A204.1 (cell line): ENCODE measurements around the gene BANF1.

ENCODE experiments used
- FAIRE-seq: peaks from 2 replicates; lab custom pipeline; 2012; peaks lifted over from hg19 to GRCh38; lab: Jason Lieb, UNC

The BANF1 gene

GRCh38 chr11:66039765-66040164 lies 37.5 kb downstream of the BANF1 start:
- FAIRE-seq: no peak

- no peak for FAIRE-seq
Observed at GRCh38 chr11:66042227-66042995, 40.1 kb downstream of the BANF1 start.

DNA sequence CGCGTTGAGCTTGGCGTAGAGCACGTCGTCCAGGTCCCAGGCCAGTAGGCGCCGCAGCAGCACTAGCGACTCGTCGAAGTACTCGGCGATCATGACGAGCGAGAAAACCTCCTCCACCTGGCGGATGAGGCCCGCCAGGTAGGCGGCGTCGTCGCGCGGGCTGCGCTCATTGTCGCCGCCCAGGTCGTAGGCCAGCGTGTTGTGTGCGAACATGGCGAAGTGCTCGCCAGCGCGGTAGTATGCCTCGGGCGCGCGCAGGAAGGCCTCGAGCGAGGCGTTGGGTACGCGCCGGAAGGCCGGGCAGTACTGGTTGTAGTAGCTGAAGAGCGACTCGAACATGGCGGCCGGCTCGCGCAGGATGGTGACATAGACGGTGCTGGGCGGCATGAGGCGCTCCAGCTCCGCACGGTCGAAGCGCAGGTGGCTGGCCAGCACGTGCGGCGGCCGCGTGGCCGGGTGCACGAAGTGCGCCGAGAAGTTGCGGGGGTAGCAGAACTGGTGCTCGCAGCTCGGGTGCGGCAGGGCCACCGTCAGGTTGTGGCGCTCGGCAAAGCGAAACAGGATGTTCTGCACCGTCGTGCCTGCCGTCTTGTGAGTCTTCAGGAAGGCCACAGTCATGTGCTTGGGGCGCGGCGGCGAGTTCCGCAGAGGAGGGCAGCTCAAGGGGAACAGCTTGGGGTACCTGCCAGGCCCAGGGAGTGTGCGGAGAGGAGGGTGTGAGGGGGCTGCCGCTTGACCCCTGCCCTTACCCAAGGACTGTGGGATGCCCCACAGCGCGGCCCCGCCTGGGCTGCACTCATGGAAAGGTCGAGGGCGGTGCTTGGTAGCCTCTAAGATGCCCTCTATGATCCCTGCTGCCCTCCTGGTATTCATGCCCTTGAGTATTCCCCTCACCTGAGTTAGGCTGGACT lies 40.9 kb downstream of the BANF1 start:
- FAIRE-seq: no peak

DNA sequence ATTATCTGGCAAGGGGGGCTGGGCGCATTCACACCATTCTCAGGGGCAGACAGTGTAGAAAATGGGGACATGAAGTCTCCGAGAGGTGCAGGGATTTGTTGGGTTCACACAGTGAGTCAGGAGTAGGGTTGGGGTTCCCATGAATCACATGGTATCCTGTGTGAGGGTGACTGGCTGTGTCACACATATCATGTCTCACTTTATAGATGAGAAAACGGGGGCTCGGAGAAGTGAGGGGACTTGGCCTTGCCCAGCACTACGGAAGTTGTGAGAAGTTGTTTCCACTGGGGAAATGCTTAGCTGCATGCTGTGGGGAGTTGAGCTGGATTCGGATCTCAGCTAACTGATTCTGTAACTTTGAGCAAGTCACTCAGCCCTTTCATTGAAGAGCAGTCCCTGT lies 42.5 kb downstream of the BANF1 start:
- no peak for FAIRE-seq

GRCh38 chr11:66045177-66045639 lies 42.9 kb downstream of the BANF1 start:
- no peak for FAIRE-seq

DNA sequence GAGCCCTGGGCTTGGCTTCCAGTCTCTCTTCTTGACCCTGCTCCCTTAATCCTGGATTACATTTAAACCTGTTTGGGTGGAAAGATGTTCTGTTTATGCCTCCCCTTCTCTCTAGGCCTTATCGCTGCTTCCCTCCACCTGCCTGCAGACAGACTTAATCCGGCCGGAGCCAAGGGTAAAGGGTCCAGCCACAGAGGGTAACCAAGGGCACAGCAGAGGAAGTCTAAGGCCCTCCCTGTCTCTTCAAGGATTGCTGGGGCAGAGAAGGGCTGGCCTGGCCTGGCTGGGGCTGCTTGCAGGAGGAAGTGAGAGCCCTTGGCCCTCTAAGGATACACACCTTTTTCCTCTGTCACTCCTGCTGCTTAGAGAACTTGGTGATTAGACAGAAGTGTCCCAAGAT lies 44.6 kb downstream of the BANF1 start:
- FAIRE-seq: no peak

DNA sequence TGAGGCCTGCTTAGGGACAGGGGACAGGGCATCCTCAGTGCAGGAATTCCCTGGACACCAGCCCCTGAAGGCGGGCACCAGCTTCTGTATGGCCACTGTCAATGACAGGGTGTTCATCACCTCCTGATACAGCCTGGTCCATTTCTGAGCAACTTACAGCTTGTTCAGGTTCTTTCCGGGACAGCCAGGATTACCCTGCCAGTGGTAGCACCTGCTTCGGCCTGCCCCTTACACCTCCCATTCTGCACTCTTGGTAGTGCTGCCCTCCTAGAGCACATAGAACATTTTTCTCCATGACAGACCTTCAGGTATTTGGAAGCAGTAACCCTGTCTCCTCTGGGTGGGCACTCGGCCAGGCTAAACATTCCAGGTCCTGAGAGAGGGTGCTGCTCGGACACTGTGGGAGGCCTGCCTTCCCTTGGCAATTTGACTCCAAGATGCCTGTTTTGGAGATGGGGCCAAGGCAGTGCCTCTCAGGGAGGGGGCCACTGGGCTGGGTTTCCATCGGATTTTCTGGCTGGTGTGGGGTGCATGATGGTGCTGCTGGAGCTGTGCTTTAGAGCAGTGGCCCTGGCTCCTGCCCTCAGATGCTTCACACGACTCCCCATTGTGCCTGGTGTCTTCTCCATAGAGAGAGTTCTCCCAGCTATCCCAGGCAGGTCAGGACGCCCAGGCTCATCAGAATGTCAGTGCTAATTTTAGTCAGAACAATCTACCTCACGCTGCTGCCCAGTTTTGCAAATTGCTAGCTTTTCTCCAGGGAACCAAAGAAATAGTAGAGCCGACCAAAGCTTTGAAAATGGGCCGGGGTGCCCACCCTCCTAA lies 45.5 kb downstream of the BANF1 start:
- FAIRE-seq: no peak

- no peak for FAIRE-seq
Observed at GRCh38 chr11:66048547-66049323, 46.4 kb downstream of the BANF1 start, which contains the start of gene GAL3ST3. TSS of gene GAL3ST3 (minus strand) at chr11:66049161. CDS start at chr11:66045415, 3,746 bp downstream.

DNA sequence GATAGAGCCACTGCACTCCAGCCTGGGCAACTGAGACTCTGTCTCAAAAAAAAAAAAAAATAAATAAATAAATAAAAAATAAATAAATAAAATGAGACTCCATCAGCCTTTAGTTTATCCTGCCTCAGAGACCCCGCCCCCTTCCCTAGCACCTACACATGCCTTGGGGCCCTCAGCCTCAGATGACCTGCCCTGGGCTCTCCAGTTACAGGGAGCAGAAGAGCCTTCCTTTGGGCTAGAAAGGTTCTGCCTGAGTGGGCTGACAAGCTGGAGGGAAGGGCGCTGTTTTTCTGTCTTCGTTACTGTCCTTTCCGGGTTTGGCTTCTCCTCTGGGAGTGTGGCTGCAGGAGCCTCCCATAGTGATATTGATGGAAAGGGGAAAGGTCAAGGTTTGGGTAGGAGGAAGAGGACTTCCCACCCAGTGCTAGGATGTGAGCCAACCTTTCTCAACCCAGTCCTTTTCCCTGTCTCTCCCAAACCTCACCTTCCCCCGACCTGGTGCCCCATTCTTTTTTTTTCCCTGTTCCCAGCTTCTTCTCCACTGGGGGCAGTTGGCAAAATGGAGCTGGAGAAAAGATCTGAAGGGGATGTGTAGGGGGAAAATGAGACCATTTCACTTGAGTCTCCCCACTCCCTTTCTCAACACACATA lies 48.4 kb downstream of the BANF1 start:
- FAIRE-seq: no peak

DNA sequence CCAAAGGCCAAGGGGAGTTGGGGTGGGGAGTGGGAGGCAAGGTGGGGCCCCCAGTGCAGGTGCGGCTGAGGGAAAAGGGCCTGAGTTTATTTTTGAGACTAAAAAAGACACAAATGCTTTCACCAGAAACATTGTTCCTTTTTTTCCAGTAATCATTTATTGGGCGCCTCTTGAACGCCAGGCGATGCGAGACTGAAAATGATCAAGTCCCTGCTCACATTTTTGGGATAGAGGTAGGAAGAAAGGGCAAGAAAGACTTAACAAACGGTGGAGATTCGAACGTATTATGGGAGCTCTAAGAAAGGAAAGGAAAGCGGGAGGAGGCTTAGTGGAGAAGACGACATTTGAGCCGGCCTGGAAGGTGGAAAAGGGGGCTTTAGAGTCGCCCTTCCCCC lies 49.1 kb downstream of the BANF1 start:
- FAIRE-seq: no peak

DNA sequence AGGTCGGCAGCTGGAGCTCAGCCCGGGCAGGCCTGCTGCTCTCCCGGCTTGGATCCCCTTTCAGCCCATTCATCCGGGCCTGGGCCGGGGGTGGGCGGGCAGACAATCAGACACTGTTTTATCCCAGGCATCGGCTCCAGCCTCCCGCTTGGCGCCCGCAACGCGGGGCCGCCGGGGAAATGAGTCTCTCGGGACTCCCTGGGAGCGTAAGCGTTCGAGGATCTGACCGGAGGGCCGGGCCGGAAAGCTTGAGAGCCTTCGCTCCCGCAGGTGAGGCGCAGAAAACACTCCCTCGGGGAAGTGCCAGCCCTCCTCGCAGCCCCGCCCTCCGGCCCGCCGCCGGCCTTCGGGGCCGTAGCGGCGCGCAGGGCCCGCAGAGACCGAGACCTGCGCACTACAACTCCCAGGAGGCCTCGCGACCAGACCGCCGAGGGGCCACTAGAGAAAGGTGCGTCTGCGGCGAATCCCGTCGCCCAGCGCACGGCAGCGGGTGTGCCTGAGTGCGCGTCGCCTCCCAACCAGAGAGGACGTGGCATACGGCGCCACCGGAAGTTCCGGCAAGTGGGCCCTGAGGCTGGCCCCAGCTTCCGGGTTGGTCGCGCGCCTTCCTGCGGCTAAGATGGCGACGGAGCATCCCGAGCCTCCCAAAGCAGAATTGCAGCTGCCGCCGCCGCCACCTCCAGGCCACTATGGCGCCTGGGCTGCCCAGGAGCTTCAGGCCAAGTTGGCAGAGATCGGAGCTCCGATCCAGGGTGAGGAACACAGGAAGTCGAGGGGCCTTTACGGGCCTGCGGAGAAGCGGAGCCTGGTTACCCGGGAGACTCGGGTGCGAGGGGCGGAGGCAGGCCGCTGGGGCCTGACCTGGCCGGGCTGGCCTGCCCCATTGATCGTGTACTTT lies 49.7 kb downstream of the BANF1 start, which contains the start of gene SF3B2:
SF3B2 (plus strand) TSS at position 599 of the 898 bp plus-strand sequence; CDS start at position 620, 21 bp downstream.
- FAIRE-seq: peak; percentile 49

GRCh38 chr11:66052664-66052982 lies 50.3 kb downstream of the BANF1 start:
- no peak for FAIRE-seq
